Measurements from ENCODE around the gene SH3BP1.
"Not testable (repeated sequence)": the region's sequence is repeated elsewhere in the genome, so short reads cannot be mapped to it uniquely, and the experiment has no call there.

The SH3BP1 gene

GRCh38 chr22:37680191-37680851 is 40.9 kb downstream of the SH3BP1 start:
- DNase-seq = no peak

GRCh38 chr22:37681001-37681424 is 41.5 kb downstream of the SH3BP1 start:
- no peak for DNase-seq

GRCh38 chr22:37681556-37682049 is 42.1 kb downstream of the SH3BP1 start:
- DNase-seq = peak; percentile 27 to 76 (median 55)

GRCh38 chr22:37684803-37685615 is 45.5 kb downstream of the SH3BP1 start:
- DNase-seq = no peak

- peak; percentile 45 to 90 (median 64) for DNase-seq
Observed at GRCh38 chr22:37686002-37686982, 46.8 kb downstream of the SH3BP1 start, which contains the start of gene NOL12. Gene NOL12, plus strand, starts transcription at chr22:37686343. Its CDS starts 50 bp downstream, at chr22:37686393.

GRCh38 chr22:37690407-37690806 is 50.9 kb downstream of the SH3BP1 start:
- no peak for DNase-seq

GRCh38 chr22:37690901-37691504 is 51.5 kb downstream of the SH3BP1 start:
- DNase-seq = no peak

- DNase-seq = no peak
Observed at GRCh38 chr22:37692627-37693285, 53.3 kb downstream of the SH3BP1 start.

GRCh38 chr22:37694131-37694530 is 54.7 kb downstream of the SH3BP1 start:
- not testable (repeated sequence) for DNase-seq

GRCh38 chr22:37696260-37696656 is 56.8 kb downstream of the SH3BP1 start:
- DNase-seq = not testable (repeated sequence)

GRCh38 chr22:37696657-37697537 is 57.4 kb downstream of the SH3BP1 start, which contains the start of gene TRIOBP:
Gene TRIOBP, plus strand, starts transcription at chr22:37697048. Its CDS starts 4,318 bp downstream, at chr22:37701366.
- DNase-seq = peak; percentile 23 to 91 (median 71)

GRCh38 chr22:37697538-37697835 is 58.0 kb downstream of the SH3BP1 start:
- no peak for DNase-seq

GRCh38 chr22:37701141-37701786 is 61.8 kb downstream of the SH3BP1 start:
- DNase-seq = no peak

GRCh38 chr22:37703906-37704305 is 64.4 kb downstream of the SH3BP1 start:
- no peak for DNase-seq

- DNase-seq = no peak
Observed at GRCh38 chr22:37704645-37705044, 65.2 kb downstream of the SH3BP1 start.

- no peak for DNase-seq
Observed at GRCh38 chr22:37705205-37705604, 65.7 kb downstream of the SH3BP1 start.

Data from T-helper 2 cell (primary cell).